Neural progenitor cell (in vitro differentiated cells): ENCODE measurements around the gene SIGLEC9. TPM values are rescaled to one million over a fixed set of nuclear protein-coding genes. Genes with fewer than 3 reads are reported as not detected.

ENCODE experiments used
- DNase-seq: peaks from one replicate; pipeline ENCODE4 v3.0.0-alpha.2; 2016; ENCODE audit warnings: low spot score
- H2AFZ ChIP-seq: fragments of 200-600 bp; sonication (generic); replicated peaks from 2 replicates; pipeline ENCODE4 v1.6.1; 2016; ENCODE audit warnings: antibody characterized with exemption
- H3F3A ChIP-seq: fragments of 200-600 bp; sonication (generic); 2 replicates; pipeline ENCODE4 v1.6.1; 2016; ENCODE audit warnings: antibody characterized with exemption, low read depth
- H3K27ac ChIP-seq: fragments of 200-600 bp; sonication (generic); 2 replicates; pipeline ENCODE4 v1.5.1; 2016; ENCODE audit warnings: mild to moderate bottlenecking
- H3K27me3 ChIP-seq: fragments of 200-600 bp; sonication (generic); 2 replicates; pipeline ENCODE4 v1.6.1; 2016; ENCODE audit warnings: mild to moderate bottlenecking, moderate library complexity
- H3K36me3 ChIP-seq: fragments of 200-600 bp; sonication (generic); 2 replicates; pipeline ENCODE4 v1.5.1; 2016
- H3K4me1 ChIP-seq: fragments of 200-600 bp; sonication (generic); 2 replicates; pipeline ENCODE4 v1.6.1; 2016; ENCODE audit warnings: mixed run types
- H3K4me2 ChIP-seq: fragments of 200-600 bp; sonication (generic); 2 replicates; pipeline ENCODE4 v1.6.1; 2016
- H3K4me3 ChIP-seq: fragments of 200-600 bp; sonication (generic); 2 replicates; pipeline ENCODE4 v1.5.1; 2016
- H3K79me2 ChIP-seq: fragments of 200-600 bp; sonication (generic); 2 replicates; pipeline ENCODE4 v1.6.1; 2016; ENCODE audit warnings: low read depth
- H3K9ac ChIP-seq: fragments of 200-600 bp; sonication (generic); 2 replicates; pipeline ENCODE4 v1.6.1; 2016
- H3K9me3 ChIP-seq: fragments of 200-600 bp; sonication (generic); 2 replicates; pipeline ENCODE4 v1.5.1; 2016; ENCODE audit warnings: low read depth
- H4K20me1 ChIP-seq: fragments of 200-600 bp; sonication (generic); 2 replicates; pipeline ENCODE4 v1.6.1; 2016; ENCODE audit warnings: low read depth
- H3K27ac Mint-ChIP-seq: 3 replicates; pipeline ENCODE4 v1.8.0; 2021; ENCODE audit warnings: mixed read lengths
- H3K27me3 Mint-ChIP-seq: 2 replicates; pipeline ENCODE4 v1.8.0; 2022; ENCODE audit warnings: low read depth, mild to moderate bottlenecking, inconsistent platforms, moderate library complexity, mixed read lengths; ENCODE audit not compliant: insufficient read depth
- H3K36me3 Mint-ChIP-seq: 3 replicates; pipeline ENCODE4 v1.8.0; 2021; ENCODE audit warnings: mixed read lengths
- H3K4me1 Mint-ChIP-seq: 3 replicates; pipeline ENCODE4 v1.8.0; 2021; ENCODE audit warnings: mixed read lengths
- H3K4me3 Mint-ChIP-seq: 3 replicates; pipeline ENCODE4 v1.8.0; 2021; ENCODE audit warnings: mild to moderate bottlenecking, moderate library complexity, mixed read lengths
- H3K9me3 Mint-ChIP-seq: 3 replicates; pipeline ENCODE4 v1.8.0; 2020; ENCODE audit warnings: mixed read lengths
- CTCF ChIP-seq: fragments of 200-600 bp; sonication (generic); IDR thresholded peaks from 2 replicates; pipeline ENCODE4 v1.5.1; 2017; ENCODE audit warnings: antibody characterized with exemption, mild to moderate bottlenecking
- EZH2 ChIP-seq: fragments of 200-600 bp; sonication (generic); IDR thresholded peaks from 2 replicates; pipeline ENCODE4 v1.6.1; 2017; ENCODE audit warnings: antibody characterized with exemption, mild to moderate bottlenecking, moderate library complexity
- EZH2phosphoT487 ChIP-seq: fragments of 200-600 bp; sonication (generic); IDR thresholded peaks from 2 replicates; pipeline ENCODE4 v1.6.1; 2017; ENCODE audit warnings: antibody characterized with exemption
- total RNA-seq: library from RNA; depleted of rRNA; stranded (reverse); fragments of >200 nt; gene quantifications from 2 replicates; pipeline ENCODE4 v1.2.3, GENCODE V29; 2015; ENCODE audit warnings: low replicate concordance

The SIGLEC9 gene
- total RNA-seq, 1 donor from 2014 or later, result not detected

- Mint-ChIP-seq H3K27me3 (peaks cover 2% of the 10 kb centered on the region), H3K4me1 (peaks cover 20% of the 10 kb centered on the region), H3K4me3 (no peak overlapping the region), H3K9me3 (no peaks in the 10 kb centered on the region), H3K36me3 (no peaks in the 10 kb centered on the region), H3K27ac (no peak overlapping the region)
- no peaks in the 10 kb centered on the region for H3K79me2 ChIP-seq
- no peaks in the 10 kb centered on the region for H3K36me3 ChIP-seq
- DNase-seq, result no peak
- no peaks in the 10 kb centered on the region for H4K20me1 ChIP-seq
- no peaks in the 10 kb centered on the region for H3K4me1 ChIP-seq
- no peaks in the 10 kb centered on the region for H3F3A ChIP-seq
- no peak overlapping the region for H2AFZ ChIP-seq
- no peaks in the 10 kb centered on the region for H3K9me3 ChIP-seq
- H3K4me2 ChIP-seq, result no peak overlapping the region
- TF ChIP-seq CTCF, result no peak
- TF ChIP-seq EZH2phosphoT487, result no peak
- no peak for TF ChIP-seq EZH2
- H3K27me3 ChIP-seq, result no peaks in the 10 kb centered on the region
- H3K9ac ChIP-seq, result no peak overlapping the region
- no peak overlapping the region for H3K27ac ChIP-seq
- no peak overlapping the region for H3K4me3 ChIP-seq
Observed at GRCh38 chr19:51159656-51160055, 35.0 kb downstream of the SIGLEC9 start.

GRCh38 chr19:51161266-51161665 lies 36.6 kb downstream of the SIGLEC9 start:
- Mint-ChIP-seq H3K9me3 (no peaks in the 10 kb centered on the region), H3K36me3 (no peaks in the 10 kb centered on the region), H3K27me3 (peaks cover 2% of the 10 kb centered on the region), H3K4me1 (peaks cover 11% of the 10 kb centered on the region), H3K27ac (no peak overlapping the region), H3K4me3 (no peak overlapping the region)
- H3K4me2 ChIP-seq, result no peak overlapping the region
- no peaks in the 10 kb centered on the region for H4K20me1 ChIP-seq
- no peaks in the 10 kb centered on the region for H3F3A ChIP-seq
- H3K4me3 ChIP-seq, result no peak overlapping the region
- no peaks in the 10 kb centered on the region for H3K9me3 ChIP-seq
- H3K4me1 ChIP-seq, result no peaks in the 10 kb centered on the region
- H2AFZ ChIP-seq, result no peak overlapping the region
- no peaks in the 10 kb centered on the region for H3K36me3 ChIP-seq
- H3K27me3 ChIP-seq, result no peaks in the 10 kb centered on the region
- H3K27ac ChIP-seq, result no peak overlapping the region
- TF ChIP-seq EZH2 (no peak), CTCF (no peak), EZH2phosphoT487 (no peak)
- H3K79me2 ChIP-seq, result no peaks in the 10 kb centered on the region
- DNase-seq, result no peak
- no peak overlapping the region for H3K9ac ChIP-seq

- Histone ChIP-seq H3K27ac (no peak overlapping the region), H3K27me3 (no peaks in the 10 kb centered on the region), H2AFZ (no peak overlapping the region), H3K4me1 (no peaks in the 10 kb centered on the region), H3K4me3 (no peak overlapping the region), H3K9ac (no peak overlapping the region), H4K20me1 (no peaks in the 10 kb centered on the region), H3K36me3 (no peaks in the 10 kb centered on the region), H3K79me2 (no peaks in the 10 kb centered on the region), H3K9me3 (no peaks in the 10 kb centered on the region), H3K4me2 (no peak overlapping the region), H3F3A (no peaks in the 10 kb centered on the region)
- Mint-ChIP-seq H3K9me3 (peaks cover 3% of the 10 kb centered on the region), H3K27ac (no peak overlapping the region), H3K4me1 (peaks cover 6% of the 10 kb centered on the region), H3K27me3 (peaks cover 2% of the 10 kb centered on the region), H3K4me3 (no peak overlapping the region), H3K36me3 (no peaks in the 10 kb centered on the region)
- no peak for TF ChIP-seq EZH2phosphoT487
- no peak for TF ChIP-seq CTCF
- TF ChIP-seq EZH2, result no peak
- DNase-seq, result no peak
Observed at GRCh38 chr19:51161867-51162496, 37.3 kb downstream of the SIGLEC9 start.
